ENCODE data around the gene PPP2R1A.

PPP2R1A gene

DNA sequence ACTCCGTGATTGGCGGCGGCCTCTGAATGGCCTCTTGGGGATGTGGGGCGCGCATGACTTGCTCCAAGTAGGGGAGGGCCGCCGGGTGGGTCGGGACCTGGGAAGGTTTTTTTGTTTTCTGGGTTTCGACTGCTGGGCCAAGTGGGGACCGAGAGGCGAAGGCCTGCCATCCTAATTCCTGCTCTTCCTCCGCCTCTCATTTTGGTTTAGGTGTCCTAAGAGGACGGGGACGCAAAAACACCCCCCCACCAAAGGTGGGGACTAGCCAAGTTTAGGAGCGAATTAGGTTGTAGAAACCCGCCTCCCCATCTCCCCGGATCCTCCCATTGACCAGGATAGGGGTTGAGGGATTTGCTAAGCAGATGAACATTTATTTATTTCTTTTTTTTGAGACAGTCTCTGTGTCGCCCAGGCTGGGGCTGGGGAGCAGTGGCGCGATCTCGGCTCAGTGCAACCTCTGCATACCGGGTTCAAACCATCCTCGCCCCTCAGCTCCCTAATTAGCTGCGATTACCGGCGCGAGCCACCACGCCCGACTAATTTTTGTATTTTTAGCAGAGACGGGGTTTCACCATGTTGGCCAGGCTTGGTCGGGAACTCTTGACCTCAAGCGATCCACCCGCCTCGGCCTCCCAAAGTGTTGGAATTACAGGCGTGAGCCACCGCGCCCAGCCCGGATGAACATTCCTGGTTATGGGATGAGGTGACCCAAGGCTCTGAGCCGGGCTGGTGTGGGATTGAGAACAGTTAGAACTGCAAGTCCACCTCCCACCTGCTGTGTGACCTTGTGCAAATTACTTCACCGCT is 838 bp downstream of the PPP2R1A start:
- in situ Hi-C loops (cut with MboI; ENCODE audit: low pct_unique_long_range_greater_than_20kb, low sequenced_read_pairs, unreplicated experiment) = no loop called here
- DNase-seq (ENCODE audit: low spot score) = no peak
- TF ChIP-seq, protein P1, sequence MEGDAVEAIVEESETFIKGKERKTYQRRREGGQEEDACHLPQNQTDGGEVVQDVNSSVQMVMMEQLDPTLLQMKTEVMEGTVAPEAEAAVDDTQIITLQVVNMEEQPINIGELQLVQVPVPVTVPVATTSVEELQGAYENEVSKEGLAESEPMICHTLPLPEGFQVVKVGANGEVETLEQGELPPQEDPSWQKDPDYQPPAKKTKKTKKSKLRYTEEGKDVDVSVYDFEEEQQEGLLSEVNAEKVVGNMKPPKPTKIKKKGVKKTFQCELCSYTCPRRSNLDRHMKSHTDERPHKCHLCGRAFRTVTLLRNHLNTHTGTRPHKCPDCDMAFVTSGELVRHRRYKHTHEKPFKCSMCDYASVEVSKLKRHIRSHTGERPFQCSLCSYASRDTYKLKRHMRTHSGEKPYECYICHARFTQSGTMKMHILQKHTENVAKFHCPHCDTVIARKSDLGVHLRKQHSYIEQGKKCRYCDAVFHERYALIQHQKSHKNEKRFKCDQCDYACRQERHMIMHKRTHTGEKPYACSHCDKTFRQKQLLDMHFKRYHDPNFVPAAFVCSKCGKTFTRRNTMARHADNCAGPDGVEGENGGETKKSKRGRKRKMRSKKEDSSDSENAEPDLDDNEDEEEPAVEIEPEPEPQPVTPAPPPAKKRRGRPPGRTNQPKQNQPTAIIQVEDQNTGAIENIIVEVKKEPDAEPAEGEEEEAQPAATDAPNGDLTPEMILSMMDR (IDR thresholded peaks at IDR 0.05; ENCODE audit: extremely low read depth, insufficient read depth, missing control alignments) = no peak

DNA sequence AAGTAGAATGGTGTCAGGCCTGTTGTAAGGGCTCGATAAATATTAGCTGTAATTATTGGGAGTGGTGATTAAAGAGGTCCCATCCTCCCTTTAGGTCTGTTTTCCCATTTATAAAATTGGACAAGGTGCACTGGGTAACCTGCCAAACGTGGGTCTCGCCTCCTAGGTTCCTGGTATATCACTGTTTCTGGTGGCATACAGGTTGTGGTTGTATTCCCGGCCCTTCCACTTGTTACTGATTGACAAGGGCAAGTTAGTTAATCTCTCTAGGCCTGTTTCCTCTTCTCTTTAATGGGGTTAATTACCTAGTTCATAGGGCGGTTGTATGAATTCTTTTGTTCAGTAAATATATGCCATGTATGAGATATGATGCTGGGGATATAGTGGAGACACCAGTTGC is 1.5 kb downstream of the PPP2R1A start:
- TF ChIP-seq, protein P1 (IDR thresholded peaks at IDR 0.05; ENCODE audit: extremely low read depth, insufficient read depth, missing control alignments) = no peak
- in situ Hi-C loops (cut with MboI; ENCODE audit: low pct_unique_long_range_greater_than_20kb, low sequenced_read_pairs, unreplicated experiment) = no loop called here
- no peak for DNase-seq (ENCODE audit: low spot score)

DNA sequence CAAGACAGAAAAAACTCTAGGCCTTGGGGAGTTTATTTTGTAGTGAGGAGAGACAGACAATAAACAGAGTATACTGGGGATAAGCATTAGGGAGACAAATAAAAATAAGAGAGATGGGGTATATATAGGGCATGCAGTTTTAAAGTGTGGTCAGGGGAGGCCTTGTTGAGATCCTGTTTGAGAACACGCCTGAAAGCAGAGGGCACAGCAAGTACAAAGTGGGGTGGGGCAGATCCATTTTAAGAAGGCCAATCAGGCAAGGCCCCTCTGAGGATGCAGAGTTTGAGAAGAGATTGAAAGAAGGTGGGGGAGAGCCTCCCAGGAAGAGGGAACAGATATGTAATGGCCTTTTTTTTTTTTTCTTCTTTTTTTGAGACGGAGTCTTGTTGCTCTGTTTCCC is 2.1 kb downstream of the PPP2R1A start:
- in situ Hi-C loops (cut with MboI; ENCODE audit: low pct_unique_long_range_greater_than_20kb, low sequenced_read_pairs, unreplicated experiment) = no loop called here
- TF ChIP-seq, protein P1 (IDR thresholded peaks at IDR 0.05; ENCODE audit: extremely low read depth, insufficient read depth, missing control alignments) = no peak
- DNase-seq (ENCODE audit: low spot score) = no peak

DNA sequence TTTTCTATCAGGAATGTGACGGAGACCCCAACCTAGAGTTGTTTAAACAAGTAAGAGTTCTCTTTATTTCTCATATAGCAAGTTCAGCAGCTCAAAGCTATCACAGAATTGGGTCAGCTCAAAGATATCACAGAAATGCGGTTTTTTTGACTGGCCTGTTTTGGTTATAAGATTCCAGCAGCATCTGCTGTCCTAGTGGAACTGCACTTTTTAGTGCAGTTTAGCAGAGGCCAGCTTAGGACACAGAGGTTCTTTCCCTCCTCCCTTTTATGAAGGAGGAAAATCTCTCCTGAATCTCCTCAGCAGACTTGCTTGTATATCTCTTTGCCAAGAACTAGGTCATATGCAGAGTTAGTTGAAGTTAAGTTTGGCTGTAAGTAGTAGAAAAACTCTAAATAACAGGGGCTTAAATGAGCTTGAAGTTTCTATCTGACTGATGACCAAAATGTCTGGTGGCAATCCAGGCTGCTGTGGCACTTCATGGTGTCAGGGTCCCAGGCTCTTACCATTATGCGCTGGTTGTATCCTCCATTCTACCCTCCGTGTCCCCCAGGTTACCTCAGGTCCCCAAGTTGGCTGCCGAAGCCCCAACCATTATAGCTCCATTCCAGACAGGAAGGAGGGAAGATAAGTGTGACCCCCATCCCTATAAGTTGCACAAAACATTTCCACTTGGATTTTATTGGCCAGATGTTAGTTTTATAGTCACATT is 6.6 kb downstream of the PPP2R1A start:
- in situ Hi-C loops (cut with MboI; ENCODE audit: low pct_unique_long_range_greater_than_20kb, low sequenced_read_pairs, unreplicated experiment) = no loop called here
- TF ChIP-seq, protein P1 (IDR thresholded peaks at IDR 0.05; ENCODE audit: extremely low read depth, insufficient read depth, missing control alignments) = no peak
- no peak for DNase-seq (ENCODE audit: low spot score)

DNA sequence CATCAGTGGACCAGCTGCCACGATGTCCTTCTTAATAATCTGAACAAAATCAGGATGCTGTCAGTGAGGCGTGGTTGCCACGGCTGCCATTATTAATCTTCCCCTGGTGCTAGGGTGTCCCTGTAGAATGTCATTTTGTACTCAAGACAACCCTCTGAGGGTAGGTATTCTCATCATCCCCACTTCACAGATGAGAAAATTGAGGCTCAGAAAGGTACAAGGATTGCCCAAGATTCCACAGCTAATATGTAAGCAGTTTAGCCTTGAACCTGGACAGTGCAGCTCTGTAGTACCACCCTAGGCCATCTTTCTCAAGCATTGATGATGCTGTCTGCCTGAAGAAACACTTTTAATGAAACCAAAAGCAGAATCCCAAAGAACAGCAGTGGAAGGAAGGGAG is 8.1 kb downstream of the PPP2R1A start:
- TF ChIP-seq, protein P1 (IDR thresholded peaks at IDR 0.05; ENCODE audit: extremely low read depth, insufficient read depth, missing control alignments) = no peak
- no peak for DNase-seq (ENCODE audit: low spot score)
- in situ Hi-C loops (cut with MboI; ENCODE audit: low pct_unique_long_range_greater_than_20kb, low sequenced_read_pairs, unreplicated experiment) = no loop called here

DNA sequence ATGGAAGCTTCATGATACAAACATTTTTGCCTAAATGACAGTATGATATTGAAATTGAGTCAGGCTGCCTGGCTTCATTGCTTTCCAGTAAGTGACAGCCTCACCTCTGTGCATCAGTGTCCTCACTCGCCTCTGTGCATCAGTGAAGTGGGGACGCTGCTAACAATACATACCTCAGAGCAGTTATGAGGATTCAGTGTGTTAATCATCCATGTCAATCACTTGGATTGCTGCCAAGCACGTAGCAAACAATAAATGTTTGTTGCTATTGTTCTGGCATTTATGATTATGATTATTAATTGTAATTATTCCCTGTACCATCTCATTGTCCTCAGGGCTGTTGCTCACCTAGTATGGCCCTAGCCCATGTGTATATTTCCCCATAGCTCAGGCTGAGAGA is 8.8 kb downstream of the PPP2R1A start:
- DNase-seq (ENCODE audit: low spot score) = no peak
- TF ChIP-seq, protein P1 (IDR thresholded peaks at IDR 0.05; ENCODE audit: extremely low read depth, insufficient read depth, missing control alignments) = no peak
- in situ Hi-C loops (cut with MboI; ENCODE audit: low pct_unique_long_range_greater_than_20kb, low sequenced_read_pairs, unreplicated experiment) = no loop called here

Measured in GM13977 (cell line).